Measurements from ENCODE around the gene ARHGEF17.
A peak's percentile ranks its signal among the peaks of the same experiment; 100 is the strongest.

Gene ARHGEF17

DNA sequence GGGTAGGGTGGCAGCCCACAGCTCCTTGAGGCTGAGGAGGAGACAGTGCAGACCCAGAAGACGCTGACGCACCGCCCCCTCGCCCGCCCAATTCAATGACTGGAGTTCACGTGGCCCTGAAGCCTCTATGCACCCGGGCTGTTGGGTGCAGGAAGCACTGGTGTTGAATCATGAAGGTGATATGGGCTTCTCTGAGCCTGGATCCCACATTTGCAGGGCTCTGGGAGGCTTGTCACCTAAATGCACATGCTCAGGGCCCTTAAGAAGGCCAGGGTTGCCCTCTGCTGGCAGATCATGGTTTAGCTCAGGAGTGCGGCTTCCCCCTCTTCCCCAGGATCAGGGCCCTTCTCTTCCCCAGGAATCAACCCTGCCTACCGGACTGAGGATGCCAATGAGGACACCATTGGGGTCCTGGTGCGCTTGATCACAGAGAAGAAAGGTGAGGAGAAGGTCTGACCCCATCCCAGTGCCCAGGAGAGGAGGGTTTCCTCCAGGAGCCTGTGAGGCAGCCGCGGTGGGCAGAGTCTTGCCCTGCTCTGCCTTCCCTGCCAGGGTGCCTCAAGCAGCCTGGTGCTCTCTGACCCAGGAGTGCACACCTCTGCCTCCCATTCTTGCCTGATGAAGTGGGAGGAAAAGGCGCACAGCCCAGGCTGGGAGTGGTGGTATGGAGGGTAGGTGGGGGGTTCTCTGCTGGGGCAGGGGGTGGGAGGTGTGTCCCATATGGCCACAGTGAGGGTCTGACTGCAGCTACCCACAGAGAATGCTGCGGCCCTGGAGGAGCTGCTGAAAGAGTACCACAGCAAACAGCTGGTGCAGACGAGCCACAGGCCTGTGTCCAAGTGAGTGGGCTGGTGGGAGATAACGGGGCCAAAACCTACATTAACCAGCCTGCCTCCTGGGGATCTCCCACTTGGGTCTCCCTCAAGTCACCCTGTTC is 85.7 kb downstream of the ARHGEF17 start:
- DNase-seq (ENCODE audit: low read depth in 2 of 2), result peak; percentile 31 to 34

DNA sequence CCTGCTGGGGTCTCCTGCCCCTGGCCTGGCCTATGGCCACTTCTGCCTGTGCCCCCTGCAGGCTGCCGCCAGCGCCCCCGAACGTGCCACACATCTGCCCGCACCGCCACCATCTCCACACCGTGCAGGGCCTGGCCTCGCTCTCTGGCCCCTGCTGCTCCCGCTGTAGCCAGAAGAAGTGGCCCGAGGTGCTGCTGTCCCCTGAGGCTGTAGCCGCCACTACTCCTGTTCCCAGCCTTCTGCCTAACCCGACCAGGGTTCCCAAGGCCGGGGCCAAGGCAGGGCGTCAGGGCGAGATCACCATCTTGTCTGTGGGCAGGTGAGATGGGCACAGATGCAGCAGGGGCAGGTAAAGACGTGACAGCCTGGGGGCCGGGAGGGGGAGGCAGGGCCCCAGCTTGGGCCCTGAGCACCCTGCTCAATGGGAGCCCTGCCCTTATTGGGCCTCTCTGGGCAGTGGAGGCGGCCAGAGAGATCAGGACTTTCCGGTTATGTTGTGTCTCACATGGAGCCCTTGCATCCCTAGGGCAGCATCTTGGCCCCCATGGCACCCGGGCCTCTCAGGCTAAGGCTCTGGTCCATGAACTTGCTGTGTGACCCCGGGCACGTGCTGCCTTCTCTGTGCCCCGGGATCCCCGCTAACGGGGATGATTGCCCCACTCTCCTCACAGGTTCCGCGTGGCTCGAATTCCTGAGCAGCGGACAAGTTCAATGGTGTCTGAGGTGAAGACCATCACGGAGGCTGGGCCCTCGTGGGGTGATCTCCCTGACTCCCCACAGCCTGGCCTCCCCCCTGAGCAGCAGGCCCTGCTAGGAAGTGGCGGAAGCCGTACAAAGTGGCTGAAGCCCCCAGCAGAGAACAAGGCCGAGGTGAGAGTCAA is 86.6 kb downstream of the ARHGEF17 start:
- DNase-seq (ENCODE audit: low read depth in 2 of 2), result no peak

DNA sequence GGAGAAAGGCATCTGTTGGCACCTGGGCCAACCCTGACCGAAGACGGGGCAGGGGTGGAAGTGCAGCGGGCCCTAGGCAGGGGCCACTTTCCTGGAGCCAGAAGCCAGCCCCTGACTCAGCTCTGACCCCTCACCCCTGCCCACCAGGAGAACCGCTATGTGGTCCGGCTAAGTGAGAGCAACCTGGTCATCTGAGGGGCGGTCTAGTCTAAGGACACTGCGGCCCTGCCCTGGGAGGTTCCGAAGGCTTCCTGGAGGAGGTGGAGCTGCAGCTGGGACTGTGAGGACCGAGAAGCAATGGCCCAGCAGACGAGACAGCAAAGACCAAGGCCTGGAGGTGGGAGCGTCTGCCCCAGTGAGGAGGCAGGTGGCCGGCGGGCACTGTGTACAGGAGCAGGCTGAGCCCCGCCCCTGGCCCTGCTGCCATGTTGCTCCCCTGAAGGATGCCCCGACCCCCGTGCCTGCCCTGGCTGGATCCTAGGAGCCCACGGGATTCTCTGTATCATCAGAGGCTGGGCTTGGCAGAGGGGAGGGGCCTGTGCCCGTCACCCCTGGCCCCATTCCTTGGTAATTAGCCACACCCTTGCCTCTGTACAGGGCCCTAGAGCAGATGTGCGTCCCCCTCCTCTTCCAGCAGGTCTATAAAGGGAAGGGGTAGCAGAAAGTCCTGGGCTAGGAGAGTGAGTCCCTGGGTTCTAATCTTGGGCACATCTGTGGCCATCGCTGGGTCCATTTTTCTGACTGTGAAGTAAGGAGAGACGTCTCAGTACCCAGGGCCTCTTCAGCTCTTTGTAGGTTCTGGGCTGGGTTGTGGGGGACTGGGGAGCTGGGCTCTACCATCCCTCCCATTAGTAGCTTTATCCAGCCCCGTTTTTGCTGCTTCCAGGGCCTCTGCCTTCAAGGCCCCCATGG is 87.5 kb downstream of the ARHGEF17 start:
- DNase-seq (ENCODE audit: low read depth in 2 of 2), result no peak

DNA sequence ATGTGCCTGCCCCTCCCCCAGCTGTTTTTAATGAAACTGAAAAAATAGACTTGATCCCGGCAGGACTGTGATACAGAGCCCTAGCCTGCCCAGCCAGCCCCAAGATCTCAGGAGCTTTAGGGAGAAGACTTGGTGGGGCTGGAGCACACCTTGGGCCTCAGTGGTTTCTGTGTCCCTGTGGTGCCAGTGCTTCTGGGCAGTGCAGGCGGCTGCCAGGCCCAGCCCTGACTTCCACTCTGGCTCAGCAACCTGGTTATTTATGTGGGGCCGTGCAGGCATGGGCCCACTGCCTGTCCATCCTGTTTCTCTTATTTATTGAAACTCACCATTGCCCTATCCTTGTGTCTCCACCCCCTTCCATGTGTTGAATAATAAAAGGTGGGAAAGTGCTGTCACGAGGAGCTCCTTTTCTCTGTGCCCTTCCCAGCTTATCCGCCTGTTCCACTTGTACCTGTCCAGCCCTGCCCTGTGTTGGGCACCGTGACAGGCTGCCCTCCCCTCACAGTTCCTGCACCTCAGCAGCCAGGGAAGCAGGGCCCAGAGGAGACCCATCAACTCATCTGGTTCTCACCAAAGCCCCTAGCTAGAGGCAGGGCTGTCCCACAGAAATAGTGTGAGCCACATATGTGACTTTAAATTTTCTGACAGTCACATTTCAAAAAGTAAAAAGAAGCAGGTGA is 88.3 kb downstream of the ARHGEF17 start:
- no peak for DNase-seq (ENCODE audit: low read depth in 2 of 2)

DNA sequence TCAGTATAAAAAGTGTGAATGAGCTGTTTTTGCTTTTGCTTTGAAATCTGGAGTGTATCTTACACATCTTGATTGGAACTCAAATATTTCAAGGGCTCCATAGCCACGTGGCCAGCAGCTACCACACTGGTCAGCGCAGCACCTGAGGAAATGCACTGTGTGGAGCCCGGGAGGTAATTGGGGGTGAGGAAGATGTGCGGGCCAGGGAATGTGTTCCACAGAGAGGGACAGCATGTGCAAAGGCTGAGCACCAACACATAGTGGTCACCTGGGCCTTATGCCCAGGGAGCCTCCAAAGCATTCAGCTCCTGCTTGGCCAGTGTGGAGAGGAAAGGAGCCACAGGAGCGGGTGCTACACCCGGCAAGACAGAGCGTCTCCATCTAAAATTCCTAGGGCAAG is 88.9 kb downstream of the ARHGEF17 start:
- no peak for DNase-seq (ENCODE audit: low read depth in 2 of 2)

DNA sequence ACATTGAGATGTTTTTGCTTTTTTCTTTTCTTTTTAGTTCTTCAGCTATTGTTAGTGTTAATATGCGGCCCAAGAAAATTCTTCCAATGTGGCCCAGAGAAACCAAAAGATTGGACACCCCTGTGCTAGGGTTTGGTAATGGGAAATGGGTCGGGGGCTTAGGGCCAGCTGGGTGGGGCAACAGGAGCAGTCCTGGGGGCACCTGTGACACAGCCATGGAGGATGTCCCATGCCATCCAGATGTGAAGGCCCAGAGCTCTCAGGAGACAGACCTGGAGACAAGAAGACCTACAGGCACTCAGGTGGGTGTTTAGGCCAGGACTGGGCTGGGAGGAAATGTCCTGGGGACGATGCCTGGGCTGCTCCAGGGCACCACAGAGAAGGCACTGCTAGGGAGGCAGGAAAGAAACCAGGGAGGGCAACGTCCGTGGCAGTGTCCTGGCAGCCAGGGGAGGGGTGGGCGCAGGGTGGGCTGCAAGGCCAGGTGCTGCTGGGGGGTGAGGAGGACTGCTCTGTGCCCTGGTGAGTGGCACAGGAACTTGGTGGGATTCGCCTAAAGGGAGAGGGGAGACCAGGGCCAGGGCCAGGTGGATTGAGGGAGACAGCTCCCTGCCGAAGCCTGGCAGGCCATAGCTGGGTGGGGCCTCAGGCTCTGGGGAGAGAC is 89.5 kb downstream of the ARHGEF17 start:
- DNase-seq (ENCODE audit: low read depth in 2 of 2), result no peak

DNA sequence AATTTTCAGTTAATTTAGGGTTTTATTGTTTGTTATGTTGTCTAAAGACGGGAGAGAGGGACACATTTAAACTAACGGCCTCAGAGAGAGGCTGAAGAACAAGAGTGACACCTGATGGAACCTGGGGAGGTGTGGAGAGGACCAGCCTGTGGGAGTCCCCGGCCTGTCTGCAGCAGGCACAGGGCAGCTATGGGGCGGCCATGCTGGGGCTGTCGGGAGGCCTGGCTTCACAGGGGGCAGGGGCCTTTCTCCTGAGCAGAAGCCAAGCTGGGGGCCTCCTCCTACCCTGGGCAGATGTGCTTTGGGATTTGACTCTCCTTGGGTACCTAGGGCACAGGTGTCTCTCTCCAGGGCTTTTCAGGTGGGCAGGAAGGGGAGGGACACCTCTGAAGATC is 90.1 kb downstream of the ARHGEF17 start:
- DNase-seq (ENCODE audit: low read depth in 2 of 2), result no peak

DNA sequence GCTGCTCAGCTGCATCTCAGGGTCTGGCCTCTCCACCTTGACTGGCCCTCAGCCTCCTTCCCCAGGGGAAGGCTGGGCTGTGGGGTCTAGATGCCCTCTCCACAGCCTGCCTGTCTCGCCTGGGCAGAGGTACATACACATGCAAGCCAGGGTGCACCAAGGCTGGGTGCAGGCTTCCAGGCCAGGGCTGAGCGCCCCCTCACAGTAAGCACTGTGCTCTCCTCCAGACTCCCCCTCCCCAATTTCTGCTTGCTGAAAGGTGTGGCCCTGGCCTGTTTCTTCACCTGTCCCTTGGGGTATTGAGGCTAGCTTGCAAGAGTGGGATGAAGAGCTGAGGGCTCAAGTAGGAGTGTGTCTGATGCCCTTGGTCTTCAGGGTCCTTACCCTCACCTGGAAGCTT is 90.6 kb downstream of the ARHGEF17 start:
- DNase-seq (ENCODE audit: low read depth in 2 of 2), result no peak

DNA sequence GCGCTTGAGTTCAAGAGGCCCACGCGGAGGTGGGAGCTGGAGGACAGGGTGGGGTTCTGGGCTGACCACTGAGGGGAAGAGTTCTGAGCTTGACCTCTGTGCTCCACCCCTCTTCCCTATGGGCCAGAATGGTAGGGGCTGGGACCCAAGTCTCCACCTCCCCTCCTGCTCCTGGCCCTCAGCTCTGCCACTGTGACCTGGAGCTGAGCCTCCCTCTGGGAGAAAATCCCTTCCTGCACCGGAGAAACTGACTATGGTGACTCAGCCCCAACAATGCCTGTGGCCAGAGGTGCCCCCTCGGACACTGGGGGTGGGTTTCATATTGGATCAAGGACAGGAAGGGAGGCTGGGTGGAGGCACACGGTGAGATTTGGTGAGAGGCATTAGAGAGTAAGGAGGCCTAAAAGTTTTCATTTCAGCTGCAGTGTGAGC is 91.1 kb downstream of the ARHGEF17 start:
- DNase-seq (ENCODE audit: low read depth in 2 of 2), result no peak

DNA sequence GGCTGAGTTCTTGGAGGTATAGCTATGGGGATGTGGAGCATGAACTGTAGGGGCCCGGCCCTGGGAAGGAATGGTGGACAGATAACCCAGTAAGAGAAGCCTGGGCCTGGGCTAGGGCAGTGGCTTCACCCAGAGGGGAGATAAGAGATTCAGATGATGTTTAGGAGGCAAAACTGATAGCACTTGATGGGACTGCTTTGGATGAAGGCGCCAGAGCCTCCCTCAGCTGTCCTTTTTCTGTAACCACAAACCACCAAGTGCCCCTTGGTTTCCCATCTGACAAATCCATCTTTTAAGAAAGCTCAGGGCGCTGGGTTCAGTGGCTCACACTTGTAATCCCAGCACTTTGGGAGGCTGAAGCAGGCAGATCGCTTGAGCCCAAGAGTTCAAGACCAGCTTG is 91.6 kb downstream of the ARHGEF17 start:
- no peak for DNase-seq (ENCODE audit: low read depth in 2 of 2)

DNA sequence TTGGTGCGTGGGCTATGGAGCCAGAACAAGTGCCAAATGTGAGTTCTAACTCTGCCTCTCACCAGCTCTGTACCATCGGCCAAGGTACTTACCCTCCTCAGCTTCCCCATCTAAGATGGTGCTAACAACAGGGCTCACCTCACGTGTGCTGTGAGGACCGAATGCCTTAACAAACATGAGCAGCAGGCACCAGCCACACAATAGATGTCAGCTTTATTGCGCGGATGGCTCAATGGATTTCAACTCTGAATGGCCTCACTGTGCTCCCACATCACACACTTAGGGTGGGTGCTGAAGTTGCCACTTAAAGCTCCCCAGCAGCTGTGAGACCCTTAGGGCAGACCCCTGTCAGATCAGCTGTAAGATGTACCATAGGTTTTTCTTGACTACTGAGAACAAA is 92.2 kb downstream of the ARHGEF17 start:
- no peak for DNase-seq (ENCODE audit: low read depth in 2 of 2)

DNA sequence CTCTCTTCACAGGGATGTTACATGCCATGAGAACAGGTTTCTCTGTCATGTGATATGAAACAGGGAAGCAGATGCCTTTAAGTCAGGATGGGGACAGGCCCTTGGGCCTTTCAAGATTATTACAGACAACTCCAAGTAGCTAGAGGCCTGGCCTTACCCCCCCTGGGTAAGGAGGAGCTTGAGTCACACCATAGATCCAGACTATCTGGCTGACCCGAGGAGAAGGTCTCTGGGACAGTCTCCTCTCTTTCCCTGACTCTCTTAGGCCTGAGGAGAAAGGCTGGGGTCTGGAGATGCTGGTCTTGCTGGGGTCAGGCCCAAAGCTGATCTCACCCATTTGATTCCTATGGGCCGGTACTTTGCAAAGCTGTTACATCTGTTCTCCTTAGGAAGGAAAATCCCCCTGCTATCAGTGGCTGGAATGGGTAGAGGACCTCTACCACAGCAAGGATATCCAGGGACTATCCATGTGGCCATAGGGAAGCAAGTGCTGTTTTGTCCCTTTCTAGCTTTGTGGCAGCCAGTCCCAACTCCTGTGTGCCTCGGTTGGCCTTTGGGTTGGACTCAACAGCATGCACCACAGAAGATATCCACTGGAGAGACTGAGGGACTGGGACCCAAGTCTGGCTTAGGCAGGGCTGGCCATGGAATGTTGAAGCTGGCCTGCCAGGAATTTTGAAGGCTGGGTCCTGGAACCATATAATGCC is 93.3 kb downstream of the ARHGEF17 start:
- no peak for DNase-seq (ENCODE audit: low read depth in 2 of 2)

DNA sequence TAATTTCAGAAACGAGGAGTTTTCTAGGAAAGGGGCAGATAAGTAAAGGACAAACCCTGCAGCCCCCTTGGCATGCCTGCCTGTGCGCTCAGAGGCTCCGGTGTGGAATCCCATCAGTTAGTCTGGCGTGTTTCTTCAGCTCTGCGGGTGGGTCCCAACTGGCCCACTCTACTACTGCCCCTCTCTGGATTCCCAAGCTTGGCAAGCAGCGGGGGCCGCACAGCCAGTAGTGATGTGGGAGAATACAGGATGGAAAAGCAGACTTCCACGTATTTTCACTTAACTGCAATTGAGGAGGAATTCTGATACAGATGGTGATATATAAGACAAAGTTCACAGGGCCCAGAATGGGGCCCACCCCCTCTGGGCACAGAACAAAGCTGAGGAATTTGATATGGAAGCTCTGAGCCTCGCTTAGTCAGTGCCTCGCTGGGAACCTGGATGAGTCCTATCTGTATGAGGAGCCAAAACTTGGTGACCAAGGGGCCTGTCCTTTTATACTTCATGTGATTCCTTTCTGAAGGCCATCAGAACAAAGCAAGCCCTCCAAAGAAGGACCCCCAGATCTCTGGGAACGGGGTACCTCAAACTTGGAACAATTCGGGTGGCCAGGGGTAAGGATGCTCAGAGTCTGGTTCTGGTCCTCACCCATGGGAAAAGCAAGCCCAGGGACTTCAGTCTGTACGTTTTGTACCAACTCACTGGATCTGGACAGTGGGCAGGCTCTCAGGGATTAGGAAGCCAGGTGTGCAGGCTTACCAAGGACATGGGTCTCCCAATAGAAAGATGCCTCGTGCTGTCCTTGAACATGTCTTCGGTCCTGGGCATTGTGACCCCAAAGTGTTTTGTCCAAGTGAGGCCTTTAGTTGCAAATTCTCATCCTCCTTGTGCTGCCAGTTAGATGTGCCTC is 94.1 kb downstream of the ARHGEF17 start:
- no peak for DNase-seq (ENCODE audit: low read depth in 2 of 2)

DNA sequence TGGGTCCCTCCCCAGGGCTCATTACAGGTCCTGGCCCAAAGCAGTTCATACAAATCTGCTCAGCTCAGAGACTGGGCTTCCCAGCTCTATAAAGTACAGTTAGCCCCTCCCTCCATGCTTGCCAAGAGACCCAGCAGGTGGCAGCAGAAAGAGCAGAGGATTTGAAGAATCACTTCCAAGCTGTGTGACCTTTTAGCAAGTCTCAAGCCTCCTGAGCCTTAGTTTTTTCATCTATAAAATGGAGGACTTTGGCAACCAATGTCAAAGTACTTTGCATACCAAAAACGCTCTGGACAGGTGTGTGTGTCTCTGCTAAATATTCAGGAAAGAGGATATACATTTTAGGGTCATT is 94.7 kb downstream of the ARHGEF17 start:
- DNase-seq (ENCODE audit: low read depth in 2 of 2), result no peak

DNA sequence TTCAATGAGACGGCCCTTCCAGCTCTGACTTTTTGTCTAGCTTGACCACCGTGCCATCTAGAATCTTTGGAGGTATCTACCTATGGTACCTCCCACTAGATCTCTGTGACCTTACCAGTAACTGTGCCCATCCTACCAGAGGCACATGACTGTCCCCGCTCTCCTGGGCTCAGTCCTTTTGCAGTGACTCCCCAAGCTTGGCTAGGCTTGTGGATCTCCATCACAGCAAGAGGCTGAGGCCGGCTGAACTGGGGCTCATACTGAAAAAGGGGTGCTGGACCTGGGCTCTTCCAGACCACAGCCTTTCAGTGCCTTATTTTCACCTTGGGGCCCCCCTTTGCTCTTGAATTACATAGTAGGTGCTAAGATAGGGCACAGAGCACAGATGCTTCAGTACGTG is 95.5 kb downstream of the ARHGEF17 start:
- no peak for DNase-seq (ENCODE audit: low read depth in 2 of 2)

DNA sequence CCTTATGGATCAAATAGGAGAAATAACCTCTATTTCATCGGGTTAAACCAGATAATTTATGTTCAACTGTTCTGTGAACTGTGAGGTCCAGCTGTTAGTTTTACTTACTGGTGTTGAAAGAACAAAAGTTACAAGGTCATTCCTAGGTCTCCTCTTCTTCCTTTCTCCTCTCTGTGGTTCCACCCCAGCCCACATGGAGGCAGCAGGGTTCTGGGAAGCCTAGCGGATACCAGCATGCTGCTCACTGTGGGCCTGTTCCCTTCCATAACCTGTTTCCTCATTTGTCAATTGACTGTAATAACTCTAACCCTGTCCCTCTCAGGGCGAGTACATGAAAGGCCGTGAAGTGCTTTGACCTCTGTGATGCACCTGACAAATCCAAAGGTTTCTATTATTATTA is 96.0 kb downstream of the ARHGEF17 start:
- DNase-seq (ENCODE audit: low read depth in 2 of 2), result no peak

DNA sequence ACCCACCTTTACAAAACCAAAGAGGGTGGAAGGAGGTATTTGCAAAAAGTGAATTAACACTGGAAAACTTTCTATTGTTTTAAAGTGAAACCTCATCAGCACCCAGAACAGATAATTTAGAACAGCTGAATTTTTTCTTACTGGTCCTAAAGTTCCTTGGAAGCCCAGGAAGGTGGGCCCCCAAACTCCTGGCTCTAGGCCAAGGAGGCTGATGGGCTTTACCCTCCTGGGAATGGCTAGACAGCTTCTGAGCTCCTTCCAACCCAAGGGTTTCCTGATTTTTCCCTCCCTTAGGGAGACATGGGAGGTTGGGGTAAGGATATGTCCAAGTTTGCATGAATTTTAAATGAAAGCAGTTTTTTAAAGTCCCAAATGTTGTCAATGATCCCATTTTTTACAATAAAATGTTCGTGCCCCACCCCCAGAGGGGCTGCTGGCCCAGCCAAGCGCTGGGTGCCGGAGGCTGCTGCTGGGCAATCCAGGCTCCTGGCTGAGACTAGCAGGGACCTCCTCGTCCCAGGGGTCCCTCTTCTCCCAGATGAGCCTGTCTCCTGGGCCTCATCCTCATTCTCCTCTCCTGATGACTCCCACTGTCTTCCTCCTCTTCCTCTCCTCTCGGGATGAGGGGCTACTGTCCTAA is 96.5 kb downstream of the ARHGEF17 start:
- no peak for DNase-seq (ENCODE audit: low read depth in 2 of 2)

DNA sequence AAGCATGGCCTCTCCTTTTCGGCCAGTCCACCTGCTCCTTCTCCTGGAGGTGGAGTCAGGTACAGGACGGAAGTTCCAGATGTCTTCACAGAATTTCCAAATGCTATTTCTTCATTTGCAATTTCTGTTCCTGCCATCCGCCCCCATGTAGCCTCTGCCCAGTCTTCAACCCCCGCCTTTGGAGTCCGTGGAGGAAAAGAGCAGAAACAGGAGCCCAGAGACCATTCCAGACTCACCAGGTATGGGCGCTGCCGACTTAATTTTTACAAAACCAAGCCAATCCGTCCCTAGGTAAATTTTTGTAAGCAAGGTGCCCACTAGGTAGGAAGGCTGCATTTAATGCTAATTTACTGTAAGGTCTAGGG is 97.1 kb downstream of the ARHGEF17 start:
- DNase-seq (ENCODE audit: low read depth in 2 of 2), result no peak

DNA sequence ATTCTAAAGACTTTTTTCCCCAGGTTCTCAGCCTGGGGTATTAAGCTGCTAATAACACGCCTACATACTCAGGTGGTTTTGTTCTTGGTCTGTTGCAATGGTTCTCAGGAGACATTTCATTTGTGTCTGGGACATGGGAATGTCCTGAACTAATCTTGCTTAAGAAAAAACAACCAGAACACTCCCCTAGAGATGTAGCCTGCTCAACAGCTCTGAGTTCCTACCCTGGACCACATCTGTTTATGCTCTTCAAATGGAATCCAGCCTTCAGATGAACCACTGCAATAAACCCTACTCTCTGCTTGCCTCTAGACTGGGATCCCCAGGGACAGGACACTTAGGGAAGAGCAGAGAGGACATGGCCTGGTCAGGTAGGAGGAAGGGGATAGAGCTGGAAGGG is 98.1 kb downstream of the ARHGEF17 start:
- DNase-seq (ENCODE audit: low read depth in 2 of 2), result no peak
